Kidney (tissue), 14 donors: ENCODE results near the gene WBP11. TPM values are rescaled to one million over a fixed set of nuclear protein-coding genes. Genes with fewer than 3 reads are reported as not detected.

ENCODE experiments used
- DNase-seq, 5 donors: peaks; one replicate each; pipeline ENCODE4 v3.0.0-alpha.2; 2013 to 2020
- FAIRE-seq: peaks from 2 replicates; lab custom pipeline; 2012; peaks lifted over from hg19 to GRCh38; lab: Jason Lieb, UNC
- H3K27ac ChIP-seq, 2 donors: one replicate each; pipeline ENCODE4 v1.7.0; 2013; ENCODE audit warnings: low read depth in 2 of 2, low read length in 2 of 2, inconsistent platforms in 1 of 2
- H3K27me3 ChIP-seq: one replicate; pipeline ENCODE4 v1.7.1; 2013; ENCODE audit warnings: low read length, inconsistent platforms; ENCODE audit not compliant: control insufficient read depth, insufficient read depth
- H3K36me3 ChIP-seq, 3 donors: one replicate each; pipeline versions ENCODE4 v1.7.0 to v1.7.1; 2013; ENCODE audit warnings: low read length in 3 of 3, control low read depth in 1 of 3, inconsistent platforms in 1 of 3; ENCODE audit not compliant: insufficient read depth in 3 of 3, control insufficient read depth in 2 of 3
- H3K4me1 ChIP-seq, 3 donors: one replicate each; pipeline versions ENCODE4 v1.7.0 to v1.7.1; 2013; ENCODE audit warnings: low read length in 3 of 3, inconsistent platforms in 1 of 3, low read depth in 1 of 3; ENCODE audit not compliant: control insufficient read depth in 2 of 3, insufficient read depth in 2 of 3
- H3K4me3 ChIP-seq, 3 donors: one replicate each; pipeline versions ENCODE4 v1.7.0 to v1.8.1; 2013; ENCODE audit warnings: low read length in 3 of 3, control low read depth in 1 of 3, inconsistent platforms in 1 of 3
- H3K9ac ChIP-seq, 3 donors: one replicate each; pipeline versions ENCODE4 v1.7.0 to v1.7.1; 2013; ENCODE audit warnings: low read length in 3 of 3, control low read depth in 1 of 3, inconsistent platforms in 1 of 3
- H3K9me3 ChIP-seq, 3 donors: one replicate each; pipeline versions ENCODE4 v1.7.0 to v1.7.1; 2013; ENCODE audit warnings: low read length in 3 of 3, control low read depth in 1 of 3, inconsistent platforms in 1 of 3; ENCODE audit not compliant: control insufficient read depth in 2 of 3, insufficient read depth in 1 of 3
- intact Hi-C: fragments of 100-400 bp; cut with DNase I; formaldehyde crosslinking; loops from one replicate; pipeline ENCODE4 v1.11.1; 2022
- polyA plus RNA-seq: library from polyadenylated mRNA; stranded (reverse); fragments of 350-450 nt; fragmentation: Illumina TruSeq; extraction: RNeasy Lipid Tissue Mini Kit (QIAGEN cat#74804); gene quantifications from one replicate; pipeline ENCODE4 v1.2.3, GENCODE V29; 2014; ENCODE audit warnings: low read depth, low replicate concordance; ENCODE audit not compliant: insufficient read depth
- total RNA-seq: library from RNA; stranded (reverse); fragmentation: NEBNext Ultra II Directional; extraction: Animal tissue kit (Norgen Biotek cat#: 25700); gene quantifications from one replicate; pipeline ENCODE4 v1.2.1, GENCODE V29; 2021
- TF ChIP-seq, protein P1 (sequence below): IDR thresholded peaks from 3 replicates; pipeline ENCODE4 v1.5.1; 2012; ENCODE audit warnings: mild to moderate bottlenecking, moderate library complexity, borderline replicate concordance; ENCODE audit not compliant: insufficient read depth; ENCODE audit errors: extremely low read depth
- donor health status: control.
- donor health status: control.
- donor health status: control.
- donor health status: control.
- donor health status: control.
- donor health status: DM: yes; HTN: yes; CAD: no.
- donor health status: Normal renal cell carcinoma (clear cell type).

The WBP11 gene
- total and polyA plus RNA-seq, 2 donors from 2014 or later: 17.6 to 55.5 TPM

DNA sequence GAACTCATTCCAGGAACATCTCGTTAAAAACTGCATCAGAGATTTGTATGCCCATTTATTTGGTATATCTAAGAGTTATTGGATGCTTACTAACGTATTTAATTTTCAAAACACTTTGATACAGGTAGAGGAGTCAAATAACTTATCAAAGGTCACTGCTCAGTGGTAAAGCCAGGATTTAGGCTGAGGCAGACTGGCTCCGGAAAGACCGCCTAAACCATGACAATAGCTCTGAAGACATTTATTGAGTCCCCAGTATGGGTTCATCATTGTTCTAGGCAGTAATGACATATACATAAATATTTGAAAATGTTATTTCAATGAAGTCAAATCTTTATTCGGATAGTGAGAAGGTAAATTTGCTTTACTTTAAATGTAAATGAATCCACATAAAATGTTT is 30.3 kb downstream of the WBP11 start:
- FAIRE-seq: no peak
- intact Hi-C loops: no loop called here
- Histone ChIP-seq H3K4me3 (no peak overlapping the region), H3K9me3 (no peaks in the 10 kb centered on the region), H3K27me3 (no peaks in the 10 kb centered on the region), H3K4me1 (peaks cover 3 to 10% (median 6%) of the 10 kb centered on the region in 3 donors), H3K27ac (no peak overlapping the region), H3K9ac (no peak overlapping the region), H3K36me3 (no peaks in the 10 kb centered on the region)
- TF ChIP-seq, protein P1, sequence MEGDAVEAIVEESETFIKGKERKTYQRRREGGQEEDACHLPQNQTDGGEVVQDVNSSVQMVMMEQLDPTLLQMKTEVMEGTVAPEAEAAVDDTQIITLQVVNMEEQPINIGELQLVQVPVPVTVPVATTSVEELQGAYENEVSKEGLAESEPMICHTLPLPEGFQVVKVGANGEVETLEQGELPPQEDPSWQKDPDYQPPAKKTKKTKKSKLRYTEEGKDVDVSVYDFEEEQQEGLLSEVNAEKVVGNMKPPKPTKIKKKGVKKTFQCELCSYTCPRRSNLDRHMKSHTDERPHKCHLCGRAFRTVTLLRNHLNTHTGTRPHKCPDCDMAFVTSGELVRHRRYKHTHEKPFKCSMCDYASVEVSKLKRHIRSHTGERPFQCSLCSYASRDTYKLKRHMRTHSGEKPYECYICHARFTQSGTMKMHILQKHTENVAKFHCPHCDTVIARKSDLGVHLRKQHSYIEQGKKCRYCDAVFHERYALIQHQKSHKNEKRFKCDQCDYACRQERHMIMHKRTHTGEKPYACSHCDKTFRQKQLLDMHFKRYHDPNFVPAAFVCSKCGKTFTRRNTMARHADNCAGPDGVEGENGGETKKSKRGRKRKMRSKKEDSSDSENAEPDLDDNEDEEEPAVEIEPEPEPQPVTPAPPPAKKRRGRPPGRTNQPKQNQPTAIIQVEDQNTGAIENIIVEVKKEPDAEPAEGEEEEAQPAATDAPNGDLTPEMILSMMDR: no peak
- no peak for DNase-seq

DNA sequence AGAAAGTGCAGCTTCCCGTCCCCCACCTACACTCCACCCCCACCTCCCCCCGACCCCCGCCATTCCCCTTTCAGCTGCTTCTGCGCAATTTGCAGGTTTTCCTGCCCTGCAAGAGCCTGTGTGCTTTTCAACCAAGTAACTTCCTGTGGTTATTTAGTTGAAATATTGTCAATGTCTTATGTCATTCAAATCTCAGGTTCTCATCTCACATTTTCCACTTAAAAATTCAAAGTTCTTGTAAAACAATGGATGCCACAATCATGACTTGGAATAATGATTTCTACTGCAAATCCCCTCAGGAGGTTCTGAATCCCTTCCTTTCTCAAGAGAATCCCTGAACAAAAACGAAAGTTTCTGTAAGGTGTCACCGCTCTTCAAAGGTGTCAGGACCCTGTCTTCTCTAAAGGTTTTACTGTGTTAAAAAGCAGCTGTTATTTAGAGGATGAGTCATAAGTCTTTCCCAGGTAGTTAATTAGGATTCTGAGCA is 31.6 kb downstream of the WBP11 start:
- intact Hi-C loops: no loop called here
- H3K9me3 ChIP-seq: no peaks in the 10 kb centered on the region
- H3K27me3 ChIP-seq: no peaks in the 10 kb centered on the region
- TF ChIP-seq, protein P1: no peak
- H3K9ac ChIP-seq: no peak overlapping the region
- H3K4me3 ChIP-seq: peak overlapping the region in 2 of 3 donors; percentile 7 to 10
- FAIRE-seq (no peak), DNase-seq (peak in 3 of 5 donors; percentile 27 to 53 (median 31))
- H3K27ac ChIP-seq: peak overlapping the region; percentile 96 to 98
- H3K4me1 ChIP-seq: peaks cover 3 to 10% (median 6%) of the 10 kb centered on the region in 3 donors
- no peaks in the 10 kb centered on the region for H3K36me3 ChIP-seq

DNA sequence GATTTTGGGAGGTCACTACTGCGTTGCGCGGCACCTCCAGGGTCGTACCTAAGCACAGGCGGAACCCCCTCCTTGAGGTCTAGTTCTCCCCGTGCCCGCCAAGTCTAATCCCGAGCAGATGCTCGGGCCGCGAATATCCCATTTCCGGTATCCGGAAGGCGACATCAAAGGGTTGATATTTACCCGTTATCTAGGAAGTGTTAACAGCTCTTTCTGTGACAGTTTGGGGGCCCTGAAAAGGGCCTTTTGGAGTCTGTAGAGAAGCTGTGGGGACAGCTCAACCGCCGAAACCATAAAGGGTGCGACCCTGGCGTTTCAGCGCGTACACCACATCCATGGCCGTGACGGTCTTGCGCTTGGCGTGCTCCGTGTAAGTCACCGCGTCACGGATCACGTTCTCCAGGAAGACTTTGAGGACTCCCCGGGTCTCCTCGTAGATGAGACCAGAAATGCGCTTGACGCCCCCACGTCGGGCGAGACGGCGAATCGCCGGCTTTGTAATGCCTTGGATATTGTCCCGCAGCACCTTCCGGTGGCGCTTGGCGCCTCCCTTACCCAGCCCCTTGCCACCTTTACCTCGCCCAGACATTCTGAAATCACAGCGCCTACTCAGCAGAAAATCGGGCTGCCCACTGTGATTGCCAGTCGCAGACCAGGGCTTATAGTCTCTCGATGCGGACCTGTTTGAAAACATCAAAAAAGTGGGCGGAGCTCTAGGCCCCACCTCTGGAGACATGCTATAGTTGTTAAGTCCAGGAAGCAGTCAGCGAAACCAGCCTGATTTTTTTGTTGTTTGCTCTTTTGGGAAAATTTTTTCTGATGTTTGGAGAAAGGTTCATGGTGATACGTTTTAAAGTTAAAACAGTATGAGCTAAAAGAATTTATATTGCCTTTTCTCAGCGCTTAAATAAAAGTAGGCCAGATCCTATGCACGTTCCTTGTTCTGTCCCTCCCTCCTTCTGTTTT is 32.5 kb downstream of the WBP11 start:
- Histone ChIP-seq H3K27ac (peak overlapping the region; percentile 96 to 98), H3K27me3 (no peaks in the 10 kb centered on the region), H3K4me3 (peak overlapping the region; percentile 81 to 98 (median 98)), H3K9ac (peak overlapping the region; percentile 96 to 99 (median 98)), H3K9me3 (peaks cover 0 to under 1% (median 0%) of the 10 kb centered on the region in 3 donors), H3K4me1 (peaks cover 3 to 10% (median 6%) of the 10 kb centered on the region in 3 donors), H3K36me3 (no peaks in the 10 kb centered on the region)
- TF ChIP-seq, protein P1: no peak
- intact Hi-C loops: no loop called here
- peak; percentile 80 for FAIRE-seq
- peak; percentile 96 to 99 (median 98) for DNase-seq
